A673 (cell line): ENCODE measurements around the gene TTC1. TPM values are rescaled to one million over a fixed set of nuclear protein-coding genes. Genes with fewer than 3 reads are reported as not detected.

Experiments used
- BruUV-seq: library from RNA; stranded (reverse); fragments of 400-500 nt; replicated peaks from 2 replicates; lab custom pipeline; 2021; lab: Mats Ljungman, UMichigan
- CTCF ChIA-PET: fragments of 300-600 bp; sonication (Branson Sonifier 250); formaldehyde crosslinking; loops from one replicate; lab custom pipeline; 2022; ENCODE audit warnings: antibody characterized with exemption; lab: Charles Lee
- POLR2A ChIA-PET: fragments of 300-600 bp; sonication (Branson Sonifier 250); formaldehyde crosslinking; loops from one replicate; lab custom pipeline; 2022; ENCODE audit warnings: antibody characterized with exemption; ENCODE audit not compliant: low non-redundant PET; lab: Charles Lee
- DNase-seq: peaks from one replicate; pipeline ENCODE4 v3.0.0-alpha.2; 2015; ENCODE audit warnings: low spot score
- H3K27ac ChIP-seq: fragments of 200-600 bp; sonication (generic); 2 replicates; pipeline ENCODE4 v1.5.1; 2016; ENCODE audit warnings: mixed run types, low read depth, mild to moderate bottlenecking, mixed read lengths, antibody characterized with exemption, low read length; ENCODE audit not compliant: poor library complexity, severe bottlenecking
- H3K27me3 ChIP-seq: fragments of 200-600 bp; sonication (generic); replicated peaks from 2 replicates; pipeline ENCODE4 v1.6.1; 2017; ENCODE audit warnings: mixed run types, low read depth, mild to moderate bottlenecking, mixed read lengths, antibody characterized with exemption, low read length; ENCODE audit not compliant: insufficient read depth, poor library complexity
- H3K36me3 ChIP-seq: fragments of 200-600 bp; sonication (generic); 2 replicates; pipeline ENCODE4 v1.6.1; 2016; ENCODE audit warnings: mixed run types, mild to moderate bottlenecking, mixed read lengths, antibody characterized with exemption, low read length; ENCODE audit not compliant: insufficient read depth, poor library complexity, severe bottlenecking
- H3K4me1 ChIP-seq: fragments of 200-600 bp; sonication (generic); 2 replicates; pipeline ENCODE4 v1.6.1; 2017; ENCODE audit warnings: mixed run types, mild to moderate bottlenecking, mixed read lengths, antibody characterized with exemption, low read length; ENCODE audit not compliant: insufficient read depth, poor library complexity, severe bottlenecking
- H3K4me3 ChIP-seq: fragments of 200-600 bp; sonication (generic); 2 replicates; pipeline ENCODE4 v1.5.1; 2016; ENCODE audit warnings: low read depth, mixed run types, mild to moderate bottlenecking, mixed read lengths, low read length; ENCODE audit not compliant: poor library complexity, severe bottlenecking
- H3K9me3 ChIP-seq: fragments of 200-600 bp; sonication (generic); 2 replicates; pipeline ENCODE4 v1.6.1; 2016; ENCODE audit warnings: mixed run types, low read depth, mild to moderate bottlenecking, mixed read lengths, antibody characterized with exemption, low read length; ENCODE audit not compliant: poor library complexity, severe bottlenecking
- CTCF ChIP-seq: fragments of 300-800, 200-600 bp; sonication (generic); conservative IDR thresholded peaks from 2 replicates; pipeline ENCODE4 v1.5.1; 2017; ENCODE audit warnings: low read depth, mild to moderate bottlenecking, antibody characterized with exemption, low read length, moderate library complexity, mixed read lengths
- EZH2 ChIP-seq: fragments of 200-600 bp; sonication (generic); IDR thresholded peaks from 2 replicates; pipeline ENCODE4 v1.6.1; 2017; ENCODE audit warnings: borderline replicate concordance, low read depth, mild to moderate bottlenecking, mixed read lengths, antibody characterized with exemption, low read length; ENCODE audit not compliant: poor library complexity, severe bottlenecking
- intact Hi-C: fragments of 100-400 bp; cut with micrococcal nuclease; formaldehyde crosslinking; loops from one replicate; pipeline ENCODE4 v1.10.0; 2022; ENCODE audit not compliant: unreplicated experiment
- total RNA-seq: library from RNA; stranded (reverse); gene quantifications from 2 replicates; pipeline ENCODE4 v1.2.3, GENCODE V29; 2021

The TTC1 gene
- total RNA-seq, 1 experiment from 2014 or later, result 66.5 TPM

DNA sequence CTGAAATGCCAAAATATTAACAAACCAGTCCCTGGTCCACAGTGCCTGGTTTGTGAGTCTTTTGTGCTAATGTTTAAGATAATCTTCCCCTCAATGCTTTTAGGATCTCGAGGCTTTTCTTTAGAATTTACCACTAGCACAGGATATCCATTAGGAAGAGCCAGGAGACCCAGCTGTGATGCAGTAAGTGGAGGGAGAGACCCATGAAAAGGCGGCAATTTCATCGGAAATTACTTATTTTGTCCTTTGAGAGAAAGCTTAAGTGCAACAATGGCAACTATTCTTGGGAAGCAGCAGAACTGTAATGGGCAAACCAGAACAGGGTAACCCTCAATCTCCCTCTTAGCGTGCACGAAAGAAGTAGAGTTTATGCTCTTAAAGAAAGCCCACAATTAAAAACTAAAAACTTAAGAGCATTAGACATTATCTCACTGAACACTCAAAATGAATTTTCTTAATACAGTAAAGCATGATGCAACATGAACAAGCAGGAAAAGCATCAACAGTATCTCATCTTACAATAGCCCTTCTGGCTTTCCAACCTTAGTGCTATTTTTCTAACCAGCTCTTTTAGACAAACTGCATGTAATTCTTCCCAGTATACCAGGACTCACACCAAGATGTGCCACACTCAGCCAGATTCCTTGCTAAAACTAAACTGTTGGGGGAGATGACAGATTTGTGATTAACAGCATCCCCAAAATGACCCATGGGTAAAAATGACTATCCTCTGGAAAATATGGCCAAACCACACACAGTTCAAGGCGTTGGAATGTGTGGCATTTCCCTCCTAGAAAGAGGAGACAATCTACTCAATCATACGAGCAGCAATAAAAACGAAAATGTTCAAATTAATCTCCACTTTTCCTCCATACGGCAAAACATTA is 73.9 kb downstream of the TTC1 start:
- DNase-seq, result peak; percentile 32
- BruUV-seq, result no TSS peak
- peak overlapping the region; percentile 69 for H3K27ac ChIP-seq
- intact Hi-C loops, result loop anchor here (5.0 kb wide), 1 partner anchor 309 kb away; no protein-coding TSS in a partner anchor
- H3K4me3 ChIP-seq, result no peak overlapping the region
- no peaks in the 10 kb centered on the region for H3K9me3 ChIP-seq
- TF ChIP-seq CTCF (no peak), EZH2 (no peak)
- H3K36me3 ChIP-seq, result no peaks in the 10 kb centered on the region
- CTCF ChIA-PET, result no interaction called here
- peaks cover 15% of the 10 kb centered on the region for H3K4me1 ChIP-seq
- POLR2A ChIA-PET, result no interaction called here
- no peaks in the 10 kb centered on the region for H3K27me3 ChIP-seq

DNA sequence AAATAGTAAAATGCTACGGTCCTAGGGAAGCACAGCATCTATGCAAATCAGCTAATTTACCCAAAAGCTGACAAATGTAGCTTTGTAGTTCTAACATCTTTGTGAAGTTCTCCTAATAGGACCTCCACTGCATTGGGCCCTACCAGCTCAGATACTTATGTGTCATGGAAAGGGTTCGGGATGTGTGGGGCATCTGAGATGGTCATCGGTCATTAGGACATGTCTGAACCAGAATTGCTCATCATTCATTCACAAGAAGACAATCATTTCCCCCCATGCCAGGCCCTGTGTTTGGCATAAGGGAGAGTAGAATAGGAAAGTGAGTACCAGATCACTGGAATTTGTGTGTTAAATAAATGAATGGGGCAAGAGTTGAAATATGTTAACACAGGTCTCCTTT is 74.6 kb downstream of the TTC1 start:
- Histone ChIP-seq H3K9me3 (no peaks in the 10 kb centered on the region), H3K4me3 (no peak overlapping the region), H3K27me3 (no peaks in the 10 kb centered on the region), H3K36me3 (no peaks in the 10 kb centered on the region), H3K4me1 (peaks cover 15% of the 10 kb centered on the region), H3K27ac (no peak overlapping the region)
- BruUV-seq, result no TSS peak
- no peak for DNase-seq
- intact Hi-C loops, result loop anchor here (5.0 kb wide), 1 partner anchor 309 kb away; no protein-coding TSS in a partner anchor
- CTCF ChIA-PET, result no interaction called here
- no peak for TF ChIP-seq CTCF
- no peak for TF ChIP-seq EZH2
- POLR2A ChIA-PET, result no interaction called here

- no peak for TF ChIP-seq CTCF
- TF ChIP-seq EZH2, result no peak
- H3K27ac ChIP-seq, result no peak overlapping the region
- POLR2A ChIA-PET, result no interaction called here
Observed at GRCh38 chr5:160084144-160084543, 75.2 kb downstream of the TTC1 start.

More at GRCh38 chr5:160084144-160084543, 75.2 kb downstream of the TTC1 start:
- no peaks in the 10 kb centered on the region for H3K36me3 ChIP-seq
- H3K4me3 ChIP-seq, result no peak overlapping the region
- H3K27me3 ChIP-seq, result no peaks in the 10 kb centered on the region
- H3K4me1 ChIP-seq, result peaks cover 15% of the 10 kb centered on the region
- CTCF ChIA-PET, result no interaction called here
- intact Hi-C loops, result loop anchor here (5.0 kb wide), 1 partner anchor 308 kb away; no protein-coding TSS in a partner anchor
- no peak for DNase-seq
- no TSS peak for BruUV-seq
- H3K9me3 ChIP-seq, result no peaks in the 10 kb centered on the region
